ENCODE results near the gene PTGR3. TPM values are rescaled to one million over a fixed set of nuclear protein-coding genes. Genes with fewer than 3 reads are reported as not detected.

The PTGR3 gene
- total and polyA plus RNA-seq, 9 donors = 15.4 to 55.7 (median 30.5) TPM

DNA sequence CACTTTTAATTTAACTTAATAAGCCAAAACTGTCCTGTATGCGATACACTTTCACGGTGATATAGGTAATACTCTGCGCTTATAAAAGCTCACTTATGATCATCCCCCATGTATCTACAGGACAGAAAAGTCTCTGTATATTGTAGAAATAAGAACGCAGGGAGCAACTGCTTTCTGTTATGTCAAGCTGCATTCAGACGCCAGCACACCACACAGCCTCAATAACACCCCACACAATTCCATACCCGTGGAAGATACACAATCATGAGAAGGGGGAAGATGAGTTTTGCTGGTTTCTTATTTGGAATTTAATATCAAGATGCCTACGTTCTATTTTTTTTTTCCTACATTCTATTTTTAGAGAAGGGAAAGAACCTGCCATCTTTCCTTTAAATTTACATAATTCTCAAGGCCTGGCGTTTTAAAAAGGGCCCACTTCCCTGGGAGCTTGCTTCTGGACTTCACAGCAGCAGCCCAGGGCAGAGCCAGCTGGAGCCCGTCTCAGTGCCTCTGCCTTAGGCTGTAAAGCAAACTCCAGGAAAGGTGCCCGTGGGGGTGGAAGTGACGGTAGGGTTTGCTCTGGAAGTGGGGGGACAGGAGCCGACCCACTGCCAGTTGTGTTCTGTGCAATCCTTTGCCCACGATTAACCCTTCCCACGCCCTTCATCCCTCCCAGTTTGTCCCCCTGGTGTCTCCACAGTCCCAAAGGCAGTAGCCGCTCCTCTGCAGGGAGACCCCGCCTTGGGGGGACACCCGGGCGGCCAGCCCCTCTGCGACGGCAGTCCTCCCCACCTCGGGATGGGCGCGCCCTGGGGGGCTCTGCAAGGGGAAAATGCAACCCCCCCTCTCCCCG lies 5.3 kb downstream of the PTGR3 start:
- H3K9me3 ChIP-seq = no peaks in the 10 kb centered on the region
- peak in 4 of 5 donors; percentile 41 to 70 (median 68) for DNase-seq
- H3K27me3 ChIP-seq = no peaks in the 10 kb centered on the region
- H3K4me3 ChIP-seq = peak overlapping the region; percentile 40
- intact Hi-C loops (cut with DNase I) = loop anchor here in 1 of 4 donors (5.0 to 10.0 kb wide), 3 partner anchors 271 to 1144 kb away; no protein-coding TSS in a partner anchor
- peaks cover 4% of the 10 kb centered on the region for H3K4me1 ChIP-seq (ENCODE audit: insufficient read depth)
- no peaks in the 10 kb centered on the region for H3K36me3 ChIP-seq
- peak overlapping the region; percentile 60 to 99 for H3K27ac ChIP-seq
- 13 to 32% (median 13%) methylated on average over 24 of the region's 24 CpGs for WGBS, 3 donors
- TF ChIP-seq, protein P1, sequence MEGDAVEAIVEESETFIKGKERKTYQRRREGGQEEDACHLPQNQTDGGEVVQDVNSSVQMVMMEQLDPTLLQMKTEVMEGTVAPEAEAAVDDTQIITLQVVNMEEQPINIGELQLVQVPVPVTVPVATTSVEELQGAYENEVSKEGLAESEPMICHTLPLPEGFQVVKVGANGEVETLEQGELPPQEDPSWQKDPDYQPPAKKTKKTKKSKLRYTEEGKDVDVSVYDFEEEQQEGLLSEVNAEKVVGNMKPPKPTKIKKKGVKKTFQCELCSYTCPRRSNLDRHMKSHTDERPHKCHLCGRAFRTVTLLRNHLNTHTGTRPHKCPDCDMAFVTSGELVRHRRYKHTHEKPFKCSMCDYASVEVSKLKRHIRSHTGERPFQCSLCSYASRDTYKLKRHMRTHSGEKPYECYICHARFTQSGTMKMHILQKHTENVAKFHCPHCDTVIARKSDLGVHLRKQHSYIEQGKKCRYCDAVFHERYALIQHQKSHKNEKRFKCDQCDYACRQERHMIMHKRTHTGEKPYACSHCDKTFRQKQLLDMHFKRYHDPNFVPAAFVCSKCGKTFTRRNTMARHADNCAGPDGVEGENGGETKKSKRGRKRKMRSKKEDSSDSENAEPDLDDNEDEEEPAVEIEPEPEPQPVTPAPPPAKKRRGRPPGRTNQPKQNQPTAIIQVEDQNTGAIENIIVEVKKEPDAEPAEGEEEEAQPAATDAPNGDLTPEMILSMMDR (IDR thresholded peaks at IDR 0.05) = no peak
- TF ChIP-seq POLR2A (IDR thresholded peaks at IDR 0.05) = no peak
- no peak for TF ChIP-seq EP300 (IDR thresholded peaks at IDR 0.05)

DNA sequence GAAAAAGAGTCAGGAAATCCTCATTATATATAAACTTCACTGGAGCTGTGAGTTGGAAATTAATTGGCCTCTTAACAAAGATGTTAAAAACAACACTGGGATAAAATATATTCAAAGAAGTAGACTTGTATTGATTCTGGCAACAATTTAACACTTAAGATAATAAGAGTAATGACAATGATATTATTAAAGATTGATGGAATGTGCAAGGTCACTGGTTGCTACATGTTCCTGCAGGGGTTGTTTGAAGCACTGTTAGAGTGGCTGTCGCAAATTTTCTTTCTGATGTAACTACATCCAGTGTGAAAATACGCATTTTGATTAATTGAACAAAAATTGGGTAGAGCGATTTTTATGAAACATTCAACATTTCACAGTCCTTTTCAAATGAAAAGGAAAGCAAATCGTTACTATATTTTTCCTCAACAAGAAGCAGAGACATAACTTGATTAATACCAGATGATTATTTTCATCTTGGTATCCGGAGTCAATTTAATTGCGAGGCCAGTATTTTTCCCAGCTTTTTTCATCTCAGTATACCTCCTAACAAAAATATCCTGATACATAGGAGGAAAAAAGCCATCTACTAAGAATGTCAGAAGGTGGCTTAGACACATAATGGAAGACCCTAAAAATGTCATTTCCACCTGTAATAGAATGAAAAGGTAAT lies 6.1 kb downstream of the PTGR3 start:
- no peak for TF ChIP-seq EP300 (IDR thresholded peaks at IDR 0.05)
- TF ChIP-seq, protein P1 (IDR thresholded peaks at IDR 0.05) = no peak
- TF ChIP-seq POLR2A (IDR thresholded peaks at IDR 0.05) = no peak
- peak overlapping the region in 1 of 2 donors; percentile 99 for H3K27ac ChIP-seq
- no peaks in the 10 kb centered on the region for H3K9me3 ChIP-seq
- intact Hi-C loops (cut with DNase I) = loop anchor here in 1 of 4 donors (5.0 to 10.0 kb wide), 3 partner anchors 272 to 1144 kb away; no protein-coding TSS in a partner anchor
- no peak overlapping the region for H3K4me3 ChIP-seq
- WGBS, 3 donors = 44 to 51% (median 44%) methylated on average over 6 of the region's 6 CpGs
- H3K36me3 ChIP-seq = no peaks in the 10 kb centered on the region
- no peaks in the 10 kb centered on the region for H3K27me3 ChIP-seq
- H3K4me1 ChIP-seq (ENCODE audit: insufficient read depth) = peaks cover 4% of the 10 kb centered on the region
- DNase-seq = no peak

DNA sequence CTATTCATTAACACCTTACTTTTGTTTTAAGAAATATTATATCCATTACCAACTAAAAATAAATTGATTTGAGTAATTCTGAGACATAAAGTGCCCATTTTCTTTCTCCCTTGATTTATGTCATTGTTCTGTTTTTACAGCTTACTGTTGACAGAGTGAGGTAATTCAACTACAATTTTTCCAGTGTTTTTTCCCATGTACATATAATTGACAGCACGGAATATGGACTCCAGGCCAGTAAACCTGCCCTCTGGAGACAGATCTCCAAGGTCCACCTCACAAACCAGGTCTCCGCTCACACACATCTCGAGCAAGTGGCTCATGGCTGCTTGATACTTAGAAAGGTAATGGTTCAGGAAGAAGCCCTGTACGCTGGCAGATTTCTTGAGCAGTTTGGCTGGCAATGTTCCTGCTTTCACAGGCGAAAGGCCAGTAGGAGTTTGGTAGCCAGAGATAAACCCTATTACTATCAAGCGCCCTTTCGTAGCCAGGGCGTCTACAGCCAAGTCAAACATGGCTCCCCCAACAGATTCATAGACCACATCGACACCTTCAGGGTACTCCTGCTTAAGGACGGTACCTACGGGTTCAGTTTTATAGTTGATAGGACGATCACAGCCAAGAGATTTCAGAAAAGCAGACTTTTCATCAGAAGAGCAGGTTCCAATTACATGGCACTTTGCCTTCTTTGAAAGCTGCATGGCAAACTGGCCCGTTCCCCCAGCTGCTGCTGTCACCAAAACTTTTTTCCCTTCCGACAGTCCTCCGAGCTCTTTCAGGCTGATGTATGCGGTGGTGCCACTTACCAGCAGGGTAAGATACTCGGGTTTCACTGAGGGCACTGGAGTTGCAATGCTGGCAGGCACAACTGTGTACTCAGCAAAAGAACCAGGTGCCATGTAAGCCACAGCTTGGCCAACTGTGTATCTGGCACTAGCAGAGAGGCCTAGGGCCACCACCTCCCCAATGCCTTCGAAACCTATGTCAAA lies 7.4 kb downstream of the PTGR3 start:
- peaks cover under 1% of the 10 kb centered on the region for H3K4me1 ChIP-seq (ENCODE audit: insufficient read depth)
- no peaks in the 10 kb centered on the region for H3K9me3 ChIP-seq
- no peak for DNase-seq
- H3K27me3 ChIP-seq = no peaks in the 10 kb centered on the region
- intact Hi-C loops (cut with DNase I) = loop anchor here in 1 of 4 donors (5.0 to 10.0 kb wide), 3 partner anchors 273 to 1146 kb away; no protein-coding TSS in a partner anchor
- no peak overlapping the region for H3K4me3 ChIP-seq
- H3K36me3 ChIP-seq = no peaks in the 10 kb centered on the region
- whole genome bisulfite sequencing, 3 donors = 91 to 92% (median 92%) methylated on average over 18 of the region's 18 CpGs
- no peak overlapping the region for H3K27ac ChIP-seq
- TF ChIP-seq, protein P1 (IDR thresholded peaks at IDR 0.05) = no peak
- TF ChIP-seq EP300 (IDR thresholded peaks at IDR 0.05) (no peak), POLR2A (IDR thresholded peaks at IDR 0.05) (no peak)
